Astrocyte of the cerebellum (primary cell): Measurements from ENCODE around the gene CMIP.

ENCODE experiments used
- DNase-seq: peaks from one replicate; pipeline ENCODE4 v3.0.0-alpha.2; 2011; ENCODE audit warnings: low read depth
- H3K4me3 ChIP-seq: 2 replicates; pipeline ENCODE4 v1.5.1; 2011; ENCODE audit warnings: mild to moderate bottlenecking, low read depth, low read length, moderate library complexity
- in situ Hi-C: cut with HindIII; loops from 2 replicates; pipeline ENCODE4 v1.10.0; 2017; ENCODE audit warnings: low sequenced_read_pairs
- TF ChIP-seq, protein P1 (sequence below): IDR thresholded peaks from 2 replicates; pipeline ENCODE4 v1.5.1; 2012; ENCODE audit warnings: low read length, low read depth, moderate library complexity, mild to moderate bottlenecking; ENCODE audit errors: missing control alignments

Gene CMIP

DNA sequence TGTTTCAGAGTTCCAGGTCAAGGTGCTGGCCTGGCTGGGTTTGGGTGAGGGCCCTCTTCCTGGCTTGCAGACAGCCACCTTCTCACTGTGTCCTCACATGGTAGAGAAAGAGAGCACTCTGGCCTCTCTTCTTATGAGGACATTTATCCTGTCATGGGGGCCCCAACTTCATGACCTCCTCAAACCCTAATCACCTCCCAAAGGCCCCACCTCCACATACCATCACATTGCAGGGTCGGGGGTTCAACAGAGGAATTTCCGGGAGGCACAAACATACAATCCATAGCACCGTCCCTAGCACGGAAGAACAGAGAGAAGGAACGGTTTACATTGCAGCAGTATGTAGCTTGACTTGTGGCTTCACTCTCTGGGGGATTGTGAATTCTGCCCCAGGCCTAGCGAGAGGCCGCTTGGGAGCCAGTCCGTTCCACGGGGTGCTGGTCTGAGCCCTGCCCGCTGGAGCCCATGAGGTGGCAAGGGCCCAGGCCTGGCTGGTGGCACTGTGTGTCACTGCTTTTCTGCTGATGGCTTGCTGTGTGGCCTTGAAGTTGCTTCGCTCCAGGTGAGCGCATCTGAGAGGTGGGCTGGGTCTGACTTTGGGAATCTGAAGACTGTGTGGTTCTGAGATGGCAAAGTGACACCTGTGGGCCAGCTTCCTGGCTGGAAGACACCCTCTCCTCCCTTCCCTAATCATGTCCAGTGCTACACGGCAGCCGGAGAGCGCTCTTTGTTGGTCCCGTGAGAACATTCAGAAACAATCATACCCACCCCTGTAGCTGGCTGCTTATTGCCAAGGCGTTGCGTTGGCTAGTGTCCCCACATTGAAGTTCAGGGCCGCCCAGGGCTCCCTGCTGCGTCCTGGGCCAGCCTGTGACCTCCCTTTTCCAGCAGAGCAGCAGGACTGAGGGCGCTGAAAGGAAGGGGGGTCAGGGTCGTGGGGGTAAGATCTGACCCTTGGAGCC lies 98.3 kb downstream of the CMIP start:
- in situ Hi-C loops, result no loop called here
- DNase-seq, result no peak
- TF ChIP-seq, protein P1, sequence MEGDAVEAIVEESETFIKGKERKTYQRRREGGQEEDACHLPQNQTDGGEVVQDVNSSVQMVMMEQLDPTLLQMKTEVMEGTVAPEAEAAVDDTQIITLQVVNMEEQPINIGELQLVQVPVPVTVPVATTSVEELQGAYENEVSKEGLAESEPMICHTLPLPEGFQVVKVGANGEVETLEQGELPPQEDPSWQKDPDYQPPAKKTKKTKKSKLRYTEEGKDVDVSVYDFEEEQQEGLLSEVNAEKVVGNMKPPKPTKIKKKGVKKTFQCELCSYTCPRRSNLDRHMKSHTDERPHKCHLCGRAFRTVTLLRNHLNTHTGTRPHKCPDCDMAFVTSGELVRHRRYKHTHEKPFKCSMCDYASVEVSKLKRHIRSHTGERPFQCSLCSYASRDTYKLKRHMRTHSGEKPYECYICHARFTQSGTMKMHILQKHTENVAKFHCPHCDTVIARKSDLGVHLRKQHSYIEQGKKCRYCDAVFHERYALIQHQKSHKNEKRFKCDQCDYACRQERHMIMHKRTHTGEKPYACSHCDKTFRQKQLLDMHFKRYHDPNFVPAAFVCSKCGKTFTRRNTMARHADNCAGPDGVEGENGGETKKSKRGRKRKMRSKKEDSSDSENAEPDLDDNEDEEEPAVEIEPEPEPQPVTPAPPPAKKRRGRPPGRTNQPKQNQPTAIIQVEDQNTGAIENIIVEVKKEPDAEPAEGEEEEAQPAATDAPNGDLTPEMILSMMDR, result no peak
- H3K4me3 ChIP-seq, result no peak overlapping the region

DNA sequence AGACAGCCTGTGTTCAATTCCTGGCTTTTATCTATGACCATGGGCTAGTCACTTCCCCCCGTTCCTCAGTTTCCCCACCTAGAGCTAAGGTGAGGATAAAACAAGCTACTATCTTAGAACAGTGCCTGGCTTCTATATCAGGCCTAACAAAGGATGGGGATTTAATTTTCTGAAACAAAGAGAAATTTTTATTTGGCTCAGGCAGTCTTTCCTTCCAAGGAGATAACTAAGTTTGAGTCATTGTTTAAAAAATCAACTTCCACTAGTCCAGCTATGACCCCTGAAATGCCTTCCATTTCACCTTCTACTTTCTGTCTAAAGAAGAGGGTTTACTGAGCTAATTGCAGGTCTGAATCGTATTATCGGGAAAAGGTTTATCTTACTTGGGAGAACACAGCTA lies 99.0 kb downstream of the CMIP start:
- DNase-seq, result no peak
- in situ Hi-C loops, result no loop called here
- TF ChIP-seq, protein P1, result no peak
- no peak overlapping the region for H3K4me3 ChIP-seq

DNA sequence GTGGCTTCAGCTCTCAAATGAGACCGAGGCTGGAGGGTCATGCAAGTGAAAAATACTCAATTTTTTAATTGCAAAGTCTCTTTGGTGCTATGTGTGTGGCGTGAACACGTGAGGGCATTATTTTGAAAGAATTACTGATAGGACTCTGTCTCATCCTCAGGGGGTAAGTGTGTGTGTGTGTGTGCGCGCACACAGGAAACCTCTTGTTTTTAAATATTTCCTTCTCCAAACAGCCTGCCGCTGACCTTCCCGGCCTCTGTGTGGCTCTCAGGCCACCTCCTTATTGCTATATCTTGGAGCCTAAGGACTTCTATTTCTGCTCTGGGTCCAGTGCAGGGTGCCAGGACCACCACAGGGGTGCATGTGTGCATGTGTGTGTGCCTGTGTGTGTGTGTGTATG lies 99.7 kb downstream of the CMIP start:
- DNase-seq, result no peak
- TF ChIP-seq, protein P1, result no peak
- in situ Hi-C loops, result no loop called here
- no peak overlapping the region for H3K4me3 ChIP-seq

DNA sequence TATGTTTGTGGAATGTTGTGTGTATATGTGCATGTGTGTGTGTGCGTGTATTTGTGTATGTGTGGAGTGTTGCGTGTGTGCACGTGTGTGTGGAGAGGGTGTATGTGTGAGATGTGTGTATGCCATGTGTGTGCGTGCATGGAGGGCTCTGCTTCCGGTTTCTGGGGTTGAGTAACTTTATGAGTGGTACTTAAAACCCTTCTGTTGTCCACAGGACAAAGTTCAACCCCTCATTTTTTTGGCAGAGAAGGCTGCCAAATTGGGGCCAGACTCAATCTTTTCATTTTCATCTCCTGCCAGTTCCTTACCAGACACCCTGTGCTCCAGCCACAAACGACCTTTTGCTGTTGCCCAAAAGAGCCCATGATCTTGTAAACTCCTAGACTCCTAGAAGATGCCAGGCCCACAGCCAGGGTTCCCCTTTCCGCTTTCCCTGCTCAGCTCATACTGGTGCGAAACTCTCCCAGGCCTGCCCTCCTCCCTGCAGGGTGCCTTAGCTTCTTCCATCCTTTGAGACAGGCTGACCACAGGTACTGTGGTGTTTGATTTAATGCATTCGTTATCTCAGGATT lies 100.2 kb downstream of the CMIP start:
- TF ChIP-seq, protein P1, result no peak
- no peak overlapping the region for H3K4me3 ChIP-seq
- in situ Hi-C loops, result loop anchor here (5.0 kb wide), 1 partner anchor 78 kb away; no protein-coding TSS in a partner anchor
- DNase-seq, result peak; percentile 35

DNA sequence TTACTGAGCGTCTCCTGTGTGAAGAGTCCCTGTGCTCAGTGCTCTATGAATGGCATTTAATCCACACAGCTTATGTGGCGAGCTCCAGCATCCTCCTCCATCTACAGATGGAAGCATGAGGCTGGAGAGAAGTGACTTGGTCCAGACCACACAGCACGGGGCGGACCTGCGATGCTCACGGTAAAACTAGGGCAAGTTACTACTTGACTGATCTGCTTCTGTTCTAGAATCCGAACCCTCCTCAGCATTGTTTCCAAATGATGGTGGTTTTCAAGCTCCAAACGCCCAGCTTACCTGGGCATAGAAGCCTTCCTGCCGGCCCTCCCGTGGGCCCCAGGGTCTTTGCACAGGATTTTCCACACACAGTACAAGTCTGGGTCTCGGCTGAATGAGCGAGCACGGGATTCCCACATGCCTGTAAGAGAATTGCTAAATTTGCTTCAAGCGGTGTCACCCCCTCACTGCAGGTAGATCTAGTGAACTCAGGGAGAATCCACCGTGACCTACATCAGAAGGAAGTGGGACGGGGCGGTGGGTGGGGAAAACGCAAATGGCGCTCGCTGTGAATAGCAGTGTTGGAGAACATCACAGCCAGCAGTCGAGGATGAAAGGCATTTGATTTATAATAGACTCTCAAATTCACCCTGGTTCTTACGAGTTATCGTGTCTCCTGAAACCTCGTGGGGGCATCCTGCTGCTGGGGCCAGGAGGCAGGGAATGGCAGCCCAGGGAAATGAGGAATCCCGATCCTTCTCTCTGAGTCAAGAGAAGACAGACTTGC lies 101.1 kb downstream of the CMIP start:
- no peak overlapping the region for H3K4me3 ChIP-seq
- in situ Hi-C loops, result loop anchor here (5.0 kb wide), 1 partner anchor 77 kb away; no protein-coding TSS in a partner anchor
- TF ChIP-seq, protein P1, result no peak
- no peak for DNase-seq

DNA sequence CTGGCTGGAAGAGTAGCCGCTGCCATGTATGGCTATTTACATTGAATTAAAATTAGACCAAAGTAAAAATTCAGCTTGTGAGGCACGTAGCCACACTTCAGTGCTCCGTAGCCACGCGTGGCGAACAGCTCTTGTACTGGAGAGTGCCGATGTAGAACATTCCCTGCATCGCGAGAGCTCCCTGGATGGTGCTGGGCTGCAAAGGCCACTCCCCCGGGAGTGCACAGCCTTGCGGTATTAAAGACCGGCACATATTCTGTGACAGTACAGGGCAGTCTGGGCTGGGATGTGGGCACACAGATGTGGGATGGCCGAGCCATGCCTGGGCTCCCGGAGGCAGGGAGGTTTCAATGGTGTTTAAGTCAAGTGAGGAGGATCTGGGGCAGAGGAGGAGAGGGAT lies 102.2 kb downstream of the CMIP start:
- TF ChIP-seq, protein P1, result no peak
- H3K4me3 ChIP-seq, result no peak overlapping the region
- in situ Hi-C loops, result loop anchor here (5.0 kb wide), 1 partner anchor 76 kb away; no protein-coding TSS in a partner anchor
- DNase-seq, result no peak
